ENCODE data around the gene SMAD6.

SMAD6 gene

DNA sequence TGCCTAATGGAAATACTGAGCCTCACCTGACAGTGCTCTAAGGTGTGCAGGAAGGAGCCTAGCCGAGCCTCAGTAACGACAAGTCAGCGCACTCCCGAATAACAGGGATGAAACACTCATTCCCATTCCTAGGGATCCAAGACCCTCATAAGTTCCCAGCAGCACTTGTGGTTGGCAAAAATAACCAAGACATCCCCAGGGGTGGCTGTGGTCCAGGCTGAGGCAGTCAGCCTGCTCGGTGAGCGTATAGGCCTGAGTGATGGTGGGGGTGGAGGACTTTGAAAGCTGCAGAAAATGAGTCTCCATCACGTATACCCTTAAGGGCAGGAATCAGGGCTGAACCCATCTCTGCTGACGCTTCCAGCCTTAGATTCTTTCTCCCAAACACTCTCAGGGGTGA lies 120.1 kb downstream of the SMAD6 start:
- TF ChIP-seq, protein P1, sequence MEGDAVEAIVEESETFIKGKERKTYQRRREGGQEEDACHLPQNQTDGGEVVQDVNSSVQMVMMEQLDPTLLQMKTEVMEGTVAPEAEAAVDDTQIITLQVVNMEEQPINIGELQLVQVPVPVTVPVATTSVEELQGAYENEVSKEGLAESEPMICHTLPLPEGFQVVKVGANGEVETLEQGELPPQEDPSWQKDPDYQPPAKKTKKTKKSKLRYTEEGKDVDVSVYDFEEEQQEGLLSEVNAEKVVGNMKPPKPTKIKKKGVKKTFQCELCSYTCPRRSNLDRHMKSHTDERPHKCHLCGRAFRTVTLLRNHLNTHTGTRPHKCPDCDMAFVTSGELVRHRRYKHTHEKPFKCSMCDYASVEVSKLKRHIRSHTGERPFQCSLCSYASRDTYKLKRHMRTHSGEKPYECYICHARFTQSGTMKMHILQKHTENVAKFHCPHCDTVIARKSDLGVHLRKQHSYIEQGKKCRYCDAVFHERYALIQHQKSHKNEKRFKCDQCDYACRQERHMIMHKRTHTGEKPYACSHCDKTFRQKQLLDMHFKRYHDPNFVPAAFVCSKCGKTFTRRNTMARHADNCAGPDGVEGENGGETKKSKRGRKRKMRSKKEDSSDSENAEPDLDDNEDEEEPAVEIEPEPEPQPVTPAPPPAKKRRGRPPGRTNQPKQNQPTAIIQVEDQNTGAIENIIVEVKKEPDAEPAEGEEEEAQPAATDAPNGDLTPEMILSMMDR (IDR thresholded peaks at IDR 0.05; ENCODE audit: low read depth, low read length), result no peak
- no peak overlapping the region for H3K4me3 ChIP-seq (ENCODE audit: low read depth, low read length)

DNA sequence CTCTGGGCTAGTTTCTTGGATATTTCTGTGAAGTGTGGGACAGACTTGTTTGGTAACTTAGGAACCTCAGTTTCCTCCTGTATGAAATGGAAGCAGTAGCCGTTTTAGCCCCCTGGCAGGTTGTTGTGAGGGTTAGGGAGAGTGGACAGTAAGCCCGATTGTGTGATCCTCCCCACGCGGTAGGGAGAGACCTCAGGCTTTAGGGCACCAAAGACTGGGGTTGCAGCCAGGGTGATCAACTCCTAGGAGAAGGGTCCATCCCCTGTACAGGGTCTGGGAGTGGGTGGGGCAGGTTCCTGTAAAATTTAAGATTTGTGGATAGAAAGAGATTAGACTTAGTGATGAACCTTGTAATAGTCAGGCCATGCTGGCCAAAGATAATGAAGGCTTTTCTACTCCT lies 120.5 kb downstream of the SMAD6 start:
- no peak overlapping the region for H3K4me3 ChIP-seq (ENCODE audit: low read depth, low read length)

DNA sequence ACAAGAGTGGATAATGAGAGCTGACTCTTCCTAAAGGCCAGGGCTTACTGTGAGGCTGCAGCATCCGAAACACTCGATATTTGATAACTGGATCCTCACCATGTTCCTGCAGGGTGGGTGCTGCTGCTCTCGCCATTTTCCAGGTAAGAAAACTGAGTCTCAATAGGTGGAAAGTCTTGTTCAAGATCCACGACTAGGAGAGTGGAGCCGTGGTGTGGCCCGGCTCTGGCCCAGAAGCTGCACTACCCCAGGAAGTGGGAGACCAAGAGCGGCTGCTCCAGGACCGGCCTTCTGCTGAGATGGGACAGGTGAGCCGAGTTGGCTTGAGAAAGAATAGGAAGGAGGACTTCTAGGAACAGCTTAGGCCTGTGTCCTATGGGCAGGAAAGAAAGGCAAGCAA lies 121.6 kb downstream of the SMAD6 start:
- TF ChIP-seq, protein P1 (IDR thresholded peaks at IDR 0.05; ENCODE audit: low read depth, low read length), result no peak
- no peak overlapping the region for H3K4me3 ChIP-seq (ENCODE audit: low read depth, low read length)

More for the DNA sequence above, 120.5 kb downstream of the SMAD6 start:
- TF ChIP-seq, protein P1 (IDR thresholded peaks at IDR 0.05; ENCODE audit: low read depth, low read length), result no peak

DNA sequence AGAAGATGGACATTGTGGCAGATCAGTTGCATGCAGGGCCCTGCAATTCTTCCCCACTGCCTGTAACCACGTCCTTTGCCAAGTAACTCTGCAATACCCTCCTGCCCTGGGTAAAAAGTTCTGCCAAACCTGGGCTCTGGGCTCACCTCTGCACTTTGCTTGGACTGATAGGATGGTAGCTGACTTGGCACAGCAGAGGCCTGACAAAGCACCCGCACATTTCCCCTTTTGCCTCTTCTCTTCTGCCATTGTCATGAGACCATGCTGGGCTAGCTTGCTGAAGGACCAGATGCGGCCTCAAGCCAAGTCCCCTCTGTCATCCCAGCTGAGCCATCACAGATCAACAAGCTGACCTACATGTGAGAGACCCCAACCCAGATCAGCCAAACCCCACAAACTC lies 122.4 kb downstream of the SMAD6 start:
- TF ChIP-seq, protein P1 (IDR thresholded peaks at IDR 0.05; ENCODE audit: low read depth, low read length), result no peak
- H3K4me3 ChIP-seq (ENCODE audit: low read depth, low read length), result no peak overlapping the region

DNA sequence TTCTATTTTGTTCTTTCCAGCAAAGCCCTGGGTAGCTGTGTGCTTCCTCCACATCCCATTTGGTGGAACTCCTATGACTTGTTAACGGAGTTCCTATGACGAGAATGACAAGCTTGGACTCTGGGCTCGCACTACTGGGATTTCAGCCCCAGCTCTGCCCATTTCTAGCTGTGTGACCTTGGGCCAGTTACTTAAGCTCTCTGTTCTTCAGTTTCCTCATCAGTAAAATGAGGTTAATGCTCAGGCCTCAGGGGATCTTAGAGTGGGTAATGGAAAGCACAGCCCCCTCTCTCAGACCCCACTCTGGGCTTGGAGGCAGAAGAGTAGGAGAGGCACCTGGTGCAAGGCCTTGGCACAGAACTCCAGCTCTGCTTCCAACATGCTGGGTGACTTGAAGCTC lies 123.1 kb downstream of the SMAD6 start:
- TF ChIP-seq, protein P1 (IDR thresholded peaks at IDR 0.05; ENCODE audit: low read depth, low read length), result no peak

DNA sequence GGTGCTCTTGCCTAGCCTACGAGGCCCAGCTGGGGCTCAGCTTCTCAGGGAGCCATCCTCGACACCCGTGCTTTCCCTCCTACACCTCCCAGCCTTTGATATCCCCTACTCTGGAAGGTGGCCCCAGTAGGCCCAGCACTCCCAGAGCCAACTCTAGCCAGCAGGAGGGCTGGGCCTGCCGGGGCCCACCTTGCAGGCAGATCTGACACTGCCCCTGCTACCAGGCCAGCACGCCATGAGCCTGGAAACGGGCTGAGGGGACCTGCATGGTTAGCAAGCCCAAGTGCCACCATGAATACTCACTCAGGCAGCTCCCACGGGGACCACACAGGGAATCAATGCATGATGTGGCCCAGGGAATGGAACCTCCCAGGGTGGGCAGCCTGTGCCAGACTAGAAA lies 123.7 kb downstream of the SMAD6 start:
- no peak overlapping the region for H3K4me3 ChIP-seq (ENCODE audit: low read depth, low read length)
- TF ChIP-seq, protein P1 (IDR thresholded peaks at IDR 0.05; ENCODE audit: low read depth, low read length), result no peak

More for the DNA sequence above, 123.1 kb downstream of the SMAD6 start:
- H3K4me3 ChIP-seq (ENCODE audit: low read depth, low read length), result no peak overlapping the region

DNA sequence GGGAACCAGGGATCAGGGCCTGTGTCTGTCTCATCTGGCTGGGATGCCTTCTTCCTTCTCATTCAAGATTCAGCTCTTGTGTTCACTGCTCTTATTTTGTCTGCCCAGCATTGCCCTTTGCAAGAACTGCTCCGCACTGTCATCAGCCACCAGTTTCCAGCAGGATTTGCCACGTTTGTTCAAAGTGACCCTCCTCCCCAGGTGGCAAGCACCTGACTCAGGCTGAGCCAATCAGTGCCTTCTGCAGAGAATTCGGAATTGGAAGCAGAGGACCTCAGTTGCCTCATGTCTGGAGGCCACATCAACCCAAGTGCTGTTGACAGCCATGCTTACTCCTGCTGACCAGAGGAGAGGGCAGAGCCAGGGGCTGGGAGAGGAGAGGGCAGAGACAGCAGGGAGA lies 124.5 kb downstream of the SMAD6 start:
- TF ChIP-seq, protein P1 (IDR thresholded peaks at IDR 0.05; ENCODE audit: low read depth, low read length), result no peak
- no peak overlapping the region for H3K4me3 ChIP-seq (ENCODE audit: low read depth, low read length)
